ENCODE results near the gene DPP7.

GRCh38 chr9:137107982-137108381, 6.6 kb downstream of the DPP7 start:
- TF ChIP-seq CTCF (IDR thresholded peaks at IDR 0.05; ENCODE audit: low read length): no peak
- no peak for TF ChIP-seq EZH2 (optimal IDR thresholded peaks at IDR 0.05; ENCODE audit: low read depth, low read length)

Measured in MM.1S (cell line).